ENCODE results near the gene SNX21.
A peak's percentile ranks its signal among the peaks of the same experiment; 100 is the strongest.
"Not testable (repeated sequence)": the region's sequence is repeated elsewhere in the genome, so short reads cannot be mapped to it uniquely, and the experiment has no call there.

Gene SNX21

DNA sequence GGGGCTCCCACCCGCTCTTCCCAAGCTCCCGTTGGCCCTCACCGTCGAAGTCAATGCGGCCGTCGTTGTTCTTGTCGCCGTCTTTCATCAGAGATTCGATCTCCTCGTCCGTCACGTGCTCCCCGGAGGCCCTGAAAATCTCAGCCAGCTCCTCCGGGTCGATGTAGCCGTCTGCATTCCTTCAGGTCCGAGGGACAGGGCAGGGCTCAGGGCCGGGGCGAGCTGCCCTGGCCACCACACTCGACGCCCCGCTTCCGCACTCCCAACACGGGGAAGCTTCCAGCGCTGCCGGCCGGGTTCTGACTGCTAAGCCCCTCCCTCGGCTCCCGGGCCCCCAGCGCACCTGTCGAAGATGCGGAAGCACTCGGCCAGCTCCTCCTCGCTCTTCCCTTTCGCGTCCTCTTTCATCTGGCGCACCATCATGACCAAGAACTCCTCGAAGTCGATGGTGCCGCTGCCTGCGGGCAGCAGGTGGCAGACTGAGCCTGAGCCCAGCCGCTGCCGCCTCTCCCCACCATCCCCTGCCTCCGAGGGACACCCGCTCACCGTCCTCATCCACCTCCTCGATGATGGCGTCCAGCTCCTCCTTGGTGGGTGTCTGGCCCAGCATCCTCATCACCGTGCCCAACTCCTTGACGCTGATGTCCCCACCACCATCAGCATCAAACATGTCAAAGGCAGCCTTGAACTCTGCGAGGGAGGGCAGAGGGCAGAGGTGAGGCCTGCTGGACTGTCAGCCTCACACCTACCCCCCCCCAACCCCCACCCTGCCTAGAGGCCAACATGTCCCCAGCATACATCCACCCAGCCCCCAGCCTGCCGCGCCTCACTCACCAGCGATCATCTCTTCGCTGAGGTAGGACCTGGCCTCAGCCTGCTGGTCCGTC is 9.4 kb upstream of the SNX21 start:
- DNase-seq (ENCODE audit: low read depth), result no peak

DNA sequence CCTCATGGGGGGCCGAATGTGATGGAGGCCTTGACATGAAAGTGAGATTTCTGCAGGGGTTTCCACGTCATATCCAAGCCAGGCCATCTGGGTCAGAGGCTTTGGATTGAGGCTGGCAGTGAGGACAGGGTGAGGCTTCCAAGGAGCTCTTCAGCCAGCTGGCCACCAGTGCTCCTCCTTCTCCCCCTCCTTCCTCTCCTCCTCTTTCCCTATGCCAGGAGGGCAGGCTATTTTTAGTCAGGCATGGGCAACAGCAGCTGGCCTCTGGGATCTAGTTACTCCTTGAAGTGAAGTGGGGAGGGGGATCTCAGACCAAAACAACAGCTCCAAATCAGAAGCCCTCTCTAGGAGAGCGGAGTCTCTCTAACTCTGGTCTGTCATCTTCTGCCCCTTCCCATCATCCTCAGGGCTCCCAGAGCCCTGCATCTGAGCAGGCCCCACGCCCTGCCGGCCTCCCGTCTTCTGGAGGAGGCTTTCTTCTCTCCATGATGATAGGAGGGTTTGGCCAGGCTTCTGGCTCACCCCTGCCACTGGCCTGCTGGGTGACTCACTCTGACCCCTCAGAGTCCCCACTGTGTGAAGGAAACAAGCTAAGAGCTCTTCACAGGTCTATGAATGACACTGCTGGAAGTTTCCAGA is 7.1 kb upstream of the SNX21 start:
- DNase-seq (ENCODE audit: low read depth), result no peak

GRCh38 chr20:45827030-45827652 is 6.5 kb upstream of the SNX21 start, which contains the start of gene TNNC2:
Gene TNNC2, minus strand, starts transcription at chr20:45827312. Its CDS starts 64 bp downstream, at chr20:45827248.
- no peak for DNase-seq (ENCODE audit: low read depth)

- DNase-seq (ENCODE audit: low read depth), result no peak
Measured at GRCh38 chr20:45827712-45828111, 5.9 kb upstream of the SNX21 start.

GRCh38 chr20:45828589-45828988 is 5.0 kb upstream of the SNX21 start:
- DNase-seq (ENCODE audit: low read depth), result no peak

DNA sequence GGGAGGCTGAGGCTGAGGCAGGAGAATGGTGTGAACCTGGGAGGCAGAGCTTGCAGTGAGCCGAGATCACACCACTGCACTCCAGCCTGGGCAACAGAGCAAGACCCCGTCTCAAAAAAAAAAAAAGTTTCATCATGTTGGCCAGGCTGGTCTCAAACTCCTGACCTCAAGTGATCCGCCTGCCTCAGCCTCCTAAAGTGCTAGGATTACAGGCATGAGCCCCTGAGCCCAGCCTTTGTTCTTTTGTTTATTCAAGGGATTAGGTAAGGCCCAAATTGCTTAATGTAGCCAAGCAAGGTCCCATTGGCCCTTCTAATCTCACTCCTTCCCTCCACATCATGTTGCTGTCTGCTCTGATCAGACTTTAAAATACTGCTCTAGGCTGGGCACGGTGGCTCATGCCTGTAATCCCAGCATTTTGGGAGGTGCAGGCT is 3.9 kb upstream of the SNX21 start:
- not testable (repeated sequence) for DNase-seq (ENCODE audit: low read depth)

DNA sequence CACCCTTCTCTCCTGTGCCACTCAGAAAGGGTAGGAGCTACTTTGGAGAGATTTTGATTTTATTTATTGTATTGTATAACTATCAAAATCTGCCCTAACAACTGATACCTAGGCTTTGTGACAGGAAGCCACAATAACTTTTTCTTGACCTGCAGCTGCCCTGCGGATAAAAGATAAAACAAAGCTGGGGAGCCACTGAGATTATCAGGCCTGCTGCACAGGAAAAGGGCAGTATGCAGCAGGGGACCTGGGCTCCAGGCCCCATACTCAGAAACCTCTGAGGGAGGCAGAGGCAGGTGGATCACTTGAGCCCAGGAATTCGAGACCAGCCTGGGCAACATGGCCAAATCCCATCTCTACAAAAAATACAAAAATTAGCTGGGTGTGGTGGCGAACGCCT is 980 bp upstream of the SNX21 start:
- no peak for DNase-seq (ENCODE audit: low read depth)

- DNase-seq (ENCODE audit: low read depth), result no peak
Measured at GRCh38 chr20:45833883-45834796, 541 bp downstream of the SNX21 start.

DNA sequence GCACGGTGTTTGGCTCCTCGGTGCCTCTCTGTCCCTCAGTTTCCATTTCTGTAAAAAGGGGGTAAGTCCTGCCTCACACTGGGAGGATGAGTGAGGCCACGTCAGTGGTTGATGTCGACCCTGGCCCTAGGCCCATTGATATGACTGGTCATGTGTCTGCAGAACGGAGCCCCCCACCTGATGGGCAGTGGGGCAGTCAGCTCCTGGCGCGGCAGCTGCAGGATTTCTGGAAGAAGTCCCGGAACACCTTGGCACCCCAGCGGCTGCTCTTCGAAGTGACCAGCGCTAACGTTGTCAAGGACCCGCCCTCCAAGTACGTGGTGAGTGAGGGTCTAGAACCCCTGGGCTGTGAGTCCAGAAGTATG is 1.2 kb downstream of the SNX21 start:
- DNase-seq (ENCODE audit: low read depth), result no peak

- DNase-seq (ENCODE audit: low read depth), result no peak
Measured at GRCh38 chr20:45835329-45835765, 1.7 kb downstream of the SNX21 start.

GRCh38 chr20:45835825-45836224 is 2.2 kb downstream of the SNX21 start:
- DNase-seq (ENCODE audit: low read depth), result peak; percentile 87

DNA sequence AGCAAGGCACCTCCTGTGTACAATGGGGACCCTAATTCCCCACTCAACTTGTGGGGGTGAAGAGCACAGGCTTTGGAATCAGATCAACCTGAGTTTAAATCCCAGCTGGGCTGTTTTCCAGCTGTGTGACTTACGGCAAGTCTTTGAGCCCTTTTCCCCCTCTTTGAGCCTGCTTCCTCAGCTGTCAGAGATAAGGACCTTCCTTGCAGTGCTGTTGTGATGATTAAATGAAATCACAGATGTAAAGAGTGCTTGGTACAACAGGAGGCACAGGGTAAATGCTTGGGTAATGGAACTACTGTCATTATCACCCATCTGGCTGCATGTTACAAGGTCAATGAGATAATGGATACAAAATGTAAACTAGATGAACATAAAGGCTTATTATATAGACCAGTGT is 3.2 kb downstream of the SNX21 start:
- DNase-seq (ENCODE audit: low read depth), result no peak

DNA sequence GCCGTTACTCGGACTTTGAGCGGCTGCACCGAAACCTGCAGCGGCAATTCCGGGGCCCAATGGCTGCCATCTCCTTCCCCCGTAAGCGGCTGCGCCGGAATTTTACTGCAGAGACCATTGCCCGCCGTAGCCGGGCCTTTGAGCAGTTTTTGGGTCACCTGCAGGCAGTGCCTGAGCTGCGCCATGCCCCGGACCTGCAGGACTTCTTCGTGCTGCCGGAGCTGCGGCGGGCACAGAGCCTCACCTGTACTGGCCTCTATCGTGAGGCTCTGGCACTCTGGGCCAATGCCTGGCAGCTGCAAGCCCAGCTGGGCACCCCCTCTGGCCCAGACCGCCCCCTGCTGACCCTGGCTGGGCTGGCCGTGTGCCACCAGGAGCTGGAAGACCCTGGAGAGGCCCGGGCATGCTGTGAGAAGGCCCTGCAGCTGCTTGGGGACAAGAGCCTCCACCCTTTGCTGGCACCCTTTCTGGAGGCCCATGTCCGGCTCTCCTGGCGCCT is 7.2 kb downstream of the SNX21 start:
- no peak for DNase-seq (ENCODE audit: low read depth)

DNA sequence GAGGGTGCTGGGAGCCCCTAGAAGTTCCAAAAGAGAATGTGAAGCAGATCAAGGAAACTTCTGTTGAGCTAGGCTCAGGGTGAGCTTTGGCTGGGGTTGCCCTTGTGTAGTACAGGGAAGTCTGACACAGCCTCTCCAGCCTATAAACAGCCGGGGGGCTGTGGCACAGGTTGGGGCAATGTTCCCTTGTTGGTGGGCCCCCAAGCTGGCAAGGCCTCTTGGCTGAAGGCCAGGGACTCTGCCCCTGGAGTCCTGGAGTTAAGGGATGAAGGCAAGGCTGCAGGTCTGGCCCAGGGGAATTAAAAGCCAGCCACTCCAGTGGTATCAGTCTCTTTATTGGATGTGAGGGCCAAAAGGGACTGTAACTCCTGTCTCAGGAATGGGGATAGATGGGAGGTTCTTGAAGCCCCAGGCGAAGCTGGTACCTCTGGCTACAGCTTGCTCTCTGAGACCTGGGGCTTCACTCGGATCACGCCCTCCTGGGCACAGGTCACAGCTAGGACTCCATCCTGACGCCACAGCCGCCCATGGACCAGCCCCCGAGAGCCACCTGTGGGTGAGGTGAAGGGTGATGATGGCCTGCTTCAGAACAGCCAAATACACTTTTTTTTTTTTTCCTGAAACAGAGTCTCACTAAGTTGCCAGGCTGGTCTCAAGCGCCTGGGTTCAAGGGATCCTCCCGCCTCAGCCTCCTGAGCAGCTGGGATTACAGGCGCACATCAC is 8.0 kb downstream of the SNX21 start:
- DNase-seq (ENCODE audit: low read depth), result no peak

GRCh38 chr20:45842169-45842812 is 8.7 kb downstream of the SNX21 start:
- DNase-seq (ENCODE audit: low read depth), result peak; percentile 87

DNA sequence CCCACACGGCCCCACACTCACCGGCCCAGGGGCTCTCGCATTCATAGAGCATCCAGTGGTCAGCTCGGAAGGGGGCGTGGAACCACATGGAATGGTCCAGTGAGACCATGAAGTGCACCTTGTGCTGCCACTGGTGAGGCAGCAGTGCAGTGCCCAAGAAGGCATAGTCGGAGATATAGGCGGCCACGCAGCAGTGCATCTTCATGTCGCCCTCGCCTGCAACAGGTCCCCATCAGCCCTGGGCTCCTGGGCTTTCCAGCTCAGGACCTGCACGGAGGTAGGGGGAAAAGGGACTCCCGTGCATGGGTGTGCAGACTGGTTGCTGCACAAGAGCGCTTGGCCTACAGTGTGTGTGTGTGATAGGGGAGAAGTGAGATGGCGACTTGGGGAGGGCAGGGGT is 9.9 kb downstream of the SNX21 start:
- no peak for DNase-seq (ENCODE audit: low read depth)

- no peak for DNase-seq (ENCODE audit: low read depth)
Measured at GRCh38 chr20:45845452-45845851, 11.9 kb downstream of the SNX21 start.

- no peak for DNase-seq (ENCODE audit: low read depth)
Measured at GRCh38 chr20:45848421-45848820, 14.8 kb downstream of the SNX21 start.

DNA sequence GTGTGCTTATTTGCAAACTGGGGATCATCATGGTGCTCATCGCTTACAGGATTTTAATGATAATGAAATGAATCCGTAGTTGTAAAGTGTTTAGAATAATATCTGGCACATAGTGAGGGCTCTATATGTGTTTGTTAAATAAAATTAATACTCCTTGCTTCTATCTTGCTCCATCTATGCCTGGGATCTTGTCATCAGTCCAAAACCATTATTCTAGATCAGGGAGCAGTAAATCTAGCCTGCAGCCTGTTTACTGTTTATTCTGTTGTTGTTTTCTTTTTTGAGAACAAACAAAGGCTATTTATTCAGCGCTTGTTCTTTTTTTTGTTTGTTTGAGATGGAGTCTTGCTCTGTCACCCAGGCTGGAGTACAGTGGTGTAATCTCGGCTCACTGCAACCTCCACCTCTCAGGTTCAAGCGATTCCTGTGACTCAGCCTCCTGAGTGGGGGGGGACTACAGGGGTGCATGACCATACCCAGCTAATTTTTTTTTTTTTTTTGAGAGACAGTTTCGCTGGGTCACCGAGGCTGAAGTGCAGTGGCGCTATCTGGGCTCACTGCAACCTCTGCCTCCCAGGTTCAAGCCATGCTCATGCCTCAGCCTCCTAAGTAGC is 15.5 kb downstream of the SNX21 start:
- no peak for DNase-seq (ENCODE audit: low read depth)

- DNase-seq (ENCODE audit: low read depth), result no peak
Measured at GRCh38 chr20:45850238-45850637, 16.6 kb downstream of the SNX21 start.

All from GM04504 (cell line).